Measurements from ENCODE around the gene PLG. TPM values are rescaled to one million over a fixed set of nuclear protein-coding genes. Genes with fewer than 3 reads are reported as not detected.
"Not testable (repeated sequence)": the region's sequence is repeated elsewhere in the genome, so short reads cannot be mapped to it uniquely, and the experiment has no call there.

PLG gene
- total RNA-seq, 2 donors from 2014 or later: not detected

DNA sequence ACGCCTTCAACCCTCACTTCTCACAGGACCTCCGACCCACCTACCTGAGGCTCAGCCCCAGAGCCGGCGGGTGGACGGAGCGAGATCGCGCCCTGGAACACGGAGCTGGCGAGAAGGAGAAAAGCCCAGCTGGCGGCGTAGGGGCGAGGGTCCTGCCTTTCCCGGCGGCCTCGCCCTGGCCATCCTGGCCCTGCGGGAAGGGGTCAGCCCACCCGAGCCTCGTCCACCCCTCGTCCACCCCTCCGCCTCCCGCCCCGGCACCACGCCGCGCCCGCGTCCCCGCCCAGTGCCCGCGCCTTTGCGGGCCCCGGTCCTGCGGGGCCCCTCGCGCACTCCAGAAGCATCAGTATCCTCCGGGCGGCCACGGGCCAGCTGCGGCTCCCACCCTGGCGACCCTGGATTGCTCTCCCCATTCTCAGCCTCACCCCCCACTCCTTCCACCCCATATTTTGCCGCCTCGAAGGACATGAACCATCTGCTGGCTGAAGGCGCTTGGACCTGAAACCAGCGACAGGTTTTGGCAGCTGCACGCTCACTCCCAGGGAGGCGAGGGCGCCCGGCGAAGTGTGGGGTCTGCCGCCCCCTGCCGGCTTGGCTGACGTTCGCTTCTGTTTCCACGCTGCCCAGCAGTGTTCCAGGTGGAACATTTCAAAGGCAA is 65.1 kb downstream of the PLG start:
- DNase-seq (ENCODE audit: low spot score): no peak
- intact Hi-C loops (cut with DNase I): no loop called here

DNA sequence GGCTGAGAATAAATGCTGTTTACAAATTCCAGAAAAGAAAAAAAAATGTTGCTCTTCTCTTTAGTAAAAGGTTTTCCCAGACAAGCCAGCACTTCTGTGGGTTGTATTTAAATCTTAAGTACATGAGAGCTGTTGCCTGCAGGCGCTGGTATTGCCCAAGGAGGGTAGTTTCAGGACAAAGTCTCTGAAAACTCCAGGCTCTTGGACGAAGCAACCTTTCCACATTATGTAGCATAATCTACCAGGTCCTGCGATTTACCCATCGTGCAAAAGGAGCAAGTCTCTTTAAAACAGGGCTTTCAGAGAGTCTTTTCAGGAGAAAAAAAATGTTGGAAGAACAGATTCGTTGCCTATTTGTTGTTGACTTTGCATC is 65.6 kb downstream of the PLG start:
- no peak for DNase-seq (ENCODE audit: low spot score)
- intact Hi-C loops (cut with DNase I): no loop called here

GRCh38 chr6:160768101-160768500 is 66.1 kb downstream of the PLG start:
- intact Hi-C loops (cut with DNase I): no loop called here
- DNase-seq (ENCODE audit: low spot score): no peak

DNA sequence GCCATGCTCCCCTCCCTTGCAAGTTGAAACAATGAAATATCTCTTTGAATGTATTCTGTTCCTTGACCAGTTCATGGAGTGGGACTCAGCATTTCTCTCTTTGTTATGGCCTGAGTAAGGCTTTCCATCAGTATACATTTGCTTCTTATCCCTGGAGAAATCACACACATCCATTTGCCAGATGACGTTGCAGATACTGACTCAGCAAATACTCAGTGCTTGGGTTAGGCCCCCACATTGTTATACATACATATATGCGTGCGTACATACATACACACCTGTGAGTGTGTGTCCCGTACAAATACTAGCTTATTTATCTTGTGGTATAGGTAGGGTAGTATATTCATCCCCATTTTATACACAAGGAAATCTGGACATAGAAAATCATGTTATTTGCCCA is 72.4 kb downstream of the PLG start:
- intact Hi-C loops (cut with DNase I): no loop called here

GRCh38 chr6:160775792-160776580 is 73.9 kb downstream of the PLG start:
- no peak for DNase-seq (ENCODE audit: low spot score)
- intact Hi-C loops (cut with DNase I): no loop called here

More for the DNA sequence above, 72.4 kb downstream of the PLG start:
- DNase-seq (ENCODE audit: low spot score): no peak

- not testable (repeated sequence) for DNase-seq (ENCODE audit: low spot score)
Observed at GRCh38 chr6:160779095-160779494, 77.1 kb downstream of the PLG start.

DNA sequence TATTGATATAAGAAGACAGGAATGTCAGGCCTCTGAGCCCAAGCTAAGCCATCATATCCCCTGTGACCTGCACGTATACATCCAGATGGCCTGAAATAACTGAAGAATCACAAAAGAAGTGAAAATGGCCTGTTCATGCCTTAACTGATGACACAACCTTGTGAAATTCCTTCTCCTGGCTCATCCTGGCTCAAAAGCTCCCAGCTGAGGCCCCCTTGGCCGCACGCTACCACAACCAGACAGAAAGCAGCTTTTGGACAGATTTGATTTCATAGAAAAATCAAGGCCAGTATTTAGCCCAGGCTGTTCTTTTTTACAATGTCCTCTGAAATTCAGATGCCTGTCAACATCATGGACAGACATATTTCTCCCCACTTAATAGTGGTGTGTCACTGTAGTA is 78.6 kb downstream of the PLG start:
- intact Hi-C loops (cut with DNase I); DNase-seq (ENCODE audit: low spot score): not testable (repeated sequence)

More at GRCh38 chr6:160779095-160779494, 77.1 kb downstream of the PLG start:
- intact Hi-C loops (cut with DNase I): not testable (repeated sequence)

DNA sequence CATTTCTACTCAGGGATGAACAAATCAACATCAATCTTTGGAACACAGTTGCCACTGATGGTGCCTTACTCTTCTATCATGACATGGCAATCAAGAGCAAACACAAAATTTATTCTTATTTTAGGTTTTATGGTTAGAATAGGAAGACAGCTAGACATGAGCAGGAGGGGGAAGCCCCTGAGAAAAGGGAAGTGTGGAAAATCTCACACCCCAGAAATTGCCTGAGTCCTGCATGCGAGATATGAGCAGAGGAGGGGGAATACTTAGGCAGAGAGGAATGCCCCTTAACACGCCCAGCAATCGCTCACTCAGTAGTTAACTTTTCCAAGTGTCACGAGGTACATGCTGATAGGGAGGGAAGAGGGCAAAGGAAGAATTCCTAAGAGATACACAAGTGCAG is 79.3 kb downstream of the PLG start:
- DNase-seq (ENCODE audit: low spot score): no peak
- intact Hi-C loops (cut with DNase I): no loop called here

DNA sequence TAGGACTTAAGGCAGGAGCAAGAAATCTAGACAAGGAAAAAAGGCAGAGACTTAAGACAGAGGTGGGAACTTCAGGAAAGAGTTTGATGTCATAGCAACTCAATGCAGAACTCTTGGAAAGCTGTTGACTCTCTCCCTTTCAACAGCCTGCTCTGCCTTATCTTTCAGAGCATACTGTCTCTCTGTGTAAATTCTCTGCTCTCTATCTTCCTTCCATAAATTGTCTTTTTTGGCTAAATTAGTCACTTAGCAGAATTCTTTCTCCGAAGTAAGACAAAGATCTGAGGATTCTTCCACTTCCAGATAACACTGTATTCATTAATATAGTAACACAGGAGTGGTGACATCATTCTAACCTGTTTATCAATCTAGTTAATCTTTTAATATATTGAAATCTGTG is 80.2 kb downstream of the PLG start:
- DNase-seq (ENCODE audit: low spot score): no peak
- intact Hi-C loops (cut with DNase I): no loop called here

DNA sequence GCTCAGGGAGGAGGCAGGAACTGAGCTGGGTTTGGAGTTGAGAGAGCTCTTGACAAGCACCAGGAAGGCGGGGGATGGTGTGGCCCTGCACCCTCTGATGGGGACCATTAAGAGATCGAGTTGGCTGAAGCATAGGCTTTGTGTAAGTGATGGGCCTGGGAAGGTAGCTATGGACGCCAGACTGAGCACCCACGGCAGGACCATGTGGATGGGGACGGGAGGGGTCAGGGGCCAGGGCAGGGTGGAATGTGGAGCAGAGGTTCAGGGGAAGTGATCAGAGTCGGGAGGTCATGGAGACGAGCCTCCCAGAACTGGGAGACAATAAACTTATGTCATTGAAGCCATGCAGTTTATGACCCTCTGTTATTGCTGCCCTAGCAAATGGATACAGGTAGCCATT is 81.7 kb downstream of the PLG start:
- no peak for DNase-seq (ENCODE audit: low spot score)
- intact Hi-C loops (cut with DNase I): no loop called here

GRCh38 chr6:160788126-160788525 is 86.1 kb downstream of the PLG start:
- intact Hi-C loops (cut with DNase I); DNase-seq (ENCODE audit: low spot score): not testable (repeated sequence)

DNA sequence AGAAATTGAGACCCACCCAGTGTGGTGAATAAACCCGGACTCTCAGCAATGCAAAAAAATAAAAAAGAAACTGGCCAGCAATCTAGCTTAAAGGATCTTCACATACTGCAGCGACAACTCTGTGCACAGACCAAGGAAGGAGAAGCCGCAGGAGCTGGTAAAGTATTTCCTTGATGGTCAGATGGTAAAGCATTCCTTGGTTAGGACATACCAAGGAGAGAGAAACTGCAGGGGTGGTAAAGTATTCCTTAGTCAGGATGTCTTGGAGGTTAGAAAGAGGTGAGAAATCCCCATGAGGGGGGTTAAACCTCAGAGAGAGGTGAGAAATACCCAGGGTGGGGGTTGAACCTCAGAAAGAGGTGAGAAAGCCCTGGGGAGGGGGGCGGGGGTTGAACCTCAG is 86.8 kb downstream of the PLG start:
- DNase-seq (ENCODE audit: low spot score): no peak
- intact Hi-C loops (cut with DNase I): no loop called here

- DNase-seq (ENCODE audit: low spot score): no peak
- intact Hi-C loops (cut with DNase I): no loop called here
Observed at GRCh38 chr6:160789263-160790027, 87.4 kb downstream of the PLG start.

DNA sequence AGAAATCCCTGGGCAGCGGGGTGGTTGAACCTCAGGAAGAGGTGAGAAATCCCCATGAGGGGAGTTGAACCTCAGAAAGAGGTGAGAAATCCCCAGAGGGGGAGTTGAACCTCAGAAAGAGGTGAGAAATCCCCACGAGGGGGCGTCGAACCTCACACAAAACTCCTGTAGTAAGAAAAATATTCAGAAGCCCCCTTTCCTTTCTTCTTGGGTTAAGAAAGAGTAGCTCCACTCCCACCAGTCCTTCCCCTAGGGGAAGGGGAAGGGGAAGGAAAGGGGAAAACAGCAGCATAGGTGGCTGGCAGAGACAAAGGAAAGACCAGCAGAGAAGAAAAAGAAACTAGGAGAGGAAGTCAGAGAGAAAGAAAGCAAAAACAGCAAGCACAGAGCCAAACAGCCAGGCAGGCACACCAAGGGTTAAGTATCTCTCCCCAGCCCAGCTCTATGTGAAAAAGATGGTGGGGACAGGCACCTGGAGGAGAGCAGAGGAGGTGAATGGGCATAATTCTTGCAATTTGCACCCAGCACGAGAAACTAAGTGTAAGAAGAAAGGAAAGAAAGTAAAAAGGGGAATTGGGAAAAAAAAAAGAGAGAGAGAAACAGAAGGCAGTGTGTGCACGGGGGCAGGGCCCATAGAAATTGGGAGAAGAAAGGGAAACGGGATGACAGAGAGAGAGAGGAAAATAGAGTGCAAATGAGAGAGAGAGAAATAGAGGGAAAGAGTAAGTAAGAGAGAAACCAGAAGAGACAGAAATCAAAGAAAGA is 88.2 kb downstream of the PLG start:
- DNase-seq (ENCODE audit: low spot score): no peak
- intact Hi-C loops (cut with DNase I): no loop called here

DNA sequence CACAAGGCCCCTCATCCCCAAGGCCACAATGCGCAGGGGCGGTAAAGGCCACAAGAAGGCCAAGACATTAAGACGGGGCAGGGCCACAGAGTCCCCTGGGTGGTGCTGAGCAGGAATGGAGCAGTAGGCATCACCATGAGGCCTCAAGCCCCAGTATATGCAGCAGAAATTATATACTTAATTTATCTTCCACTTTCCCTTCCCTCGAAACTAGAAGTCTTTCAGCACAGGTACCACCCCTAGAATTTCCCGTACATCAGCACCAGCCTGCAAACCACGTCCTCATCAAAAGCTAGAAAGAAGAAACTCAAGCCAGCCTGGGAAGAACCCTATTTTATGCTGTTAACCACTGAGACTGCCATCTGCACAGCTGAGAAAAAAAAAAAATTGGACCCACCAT is 89.4 kb downstream of the PLG start:
- intact Hi-C loops (cut with DNase I): no loop called here
- DNase-seq (ENCODE audit: low spot score): no peak

- intact Hi-C loops (cut with DNase I): no loop called here
- no peak for DNase-seq (ENCODE audit: low spot score)
Observed at GRCh38 chr6:160791981-160792418, 90.0 kb downstream of the PLG start.

GRCh38 chr6:160792708-160793107 is 90.7 kb downstream of the PLG start:
- intact Hi-C loops (cut with DNase I): no loop called here
- DNase-seq (ENCODE audit: low spot score): no peak

- no peak for DNase-seq (ENCODE audit: low spot score)
- intact Hi-C loops (cut with DNase I): no loop called here
Observed at GRCh38 chr6:160793652-160794051, 91.6 kb downstream of the PLG start.

GRCh38 chr6:160795721-160796120 is 93.7 kb downstream of the PLG start:
- intact Hi-C loops (cut with DNase I): no loop called here
- no peak for DNase-seq (ENCODE audit: low spot score)

- no peak for DNase-seq (ENCODE audit: low spot score)
- intact Hi-C loops (cut with DNase I): no loop called here
Observed at GRCh38 chr6:160798625-160799024, 96.6 kb downstream of the PLG start.

All from posterior vena cava (tissue), 2 donors.